HepG2 (cell line): Measurements from ENCODE around the gene UBXN2A.

Experiments used
- ATF3 ChIP-seq: sonication (generic); formaldehyde crosslinking; IDR thresholded peaks from 2 replicates; pipeline ENCODE4 v1.4.0; 2020; ENCODE audit warnings: missing genetic modification reagents
- CTCF ChIP-seq: sonication (generic); formaldehyde crosslinking; IDR thresholded peaks from 2 replicates; pipeline ENCODE4 v1.5.0; 2020; ENCODE audit warnings: mild to moderate bottlenecking, missing genetic modification reagents, moderate library complexity
- NFE2 ChIP-seq: sonication (generic); formaldehyde crosslinking; IDR thresholded peaks from 2 replicates; pipeline ENCODE4 v1.4.0; 2020; ENCODE audit warnings: missing genetic modification reagents
- NR2F1 ChIP-seq, 2 experiments: fragments of 450-650 bp in 1 of 2; formaldehyde crosslinking in 1 of 2; IDR thresholded peaks; 2 replicates each; pipeline versions ENCODE4 v1.5.0 to v1.6.1; 2016 to 2020; ENCODE audit warnings: mild to moderate bottlenecking in 1 of 2, missing compliant biosample characterization in 1 of 2, missing genetic modification reagents in 1 of 2, moderate library complexity in 1 of 2
- POLR2A ChIP-seq, 2 experiments: IDR thresholded peaks; 2 replicates each; pipeline ENCODE4 v1.6.1; 2011; ENCODE audit warnings: low read depth in 2 of 2, low read length in 2 of 2, mild to moderate bottlenecking in 1 of 2, moderate library complexity in 1 of 2; ENCODE audit not compliant: insufficient read depth in 1 of 2
- RAD21 ChIP-seq: fragments of 450-650 bp; formaldehyde crosslinking; IDR thresholded peaks from 2 replicates; pipeline ENCODE4 v1.5.0; 2020; ENCODE audit warnings: mild to moderate bottlenecking
- SMC3 ChIP-seq: IDR thresholded peaks from 2 replicates; pipeline ENCODE4 v1.6.1; 2011; ENCODE audit warnings: low read length, improper control_type of control experiment
- ZNF276 ChIP-seq: sonication (generic); formaldehyde crosslinking; IDR thresholded peaks from 2 replicates; pipeline ENCODE4 v1.4.0; 2020; ENCODE audit warnings: mild to moderate bottlenecking, low read depth, missing genetic modification reagents
- ZNF296 ChIP-seq: sonication (generic); formaldehyde crosslinking; conservative IDR thresholded peaks from 2 replicates; pipeline ENCODE4 v1.5.0; 2020; ENCODE audit warnings: mild to moderate bottlenecking, missing genetic modification reagents

GRCh38 chr2:24045511-24046508, 105.5 kb downstream of the UBXN2A start:
- no peak for TF ChIP-seq ZNF296 (CRISPR knock-in tag)
- no peak for TF ChIP-seq CTCF (CRISPR knock-in tag)
- TF ChIP-seq ATF3 (CRISPR knock-in tag) = no peak
- no peak for TF ChIP-seq RAD21 (CRISPR knock-in tag)
- no peak for TF ChIP-seq ZNF276
- no peak for TF ChIP-seq SMC3
- peak; percentile 66 to 94 for TF ChIP-seq POLR2A (IDR thresholded peaks at IDR 0.05; ENCODE audit: insufficient read depth in 1 of 2, low read depth in 2 of 2, low read length in 2 of 2)
- TF ChIP-seq NFE2 (CRISPR knock-in tag) = no peak
- no peak for TF ChIP-seq NR2F1 (CRISPR knock-in tag; IDR thresholded peaks at IDR 0.05)
